ENCODE results near the gene GTF3C4. TPM values are rescaled to one million over a fixed set of nuclear protein-coding genes. Genes with fewer than 3 reads are reported as not detected.

The GTF3C4 gene
- total and polyA plus RNA-seq, 2 experiments from 2014 or later = 8.3 to 12.9 TPM

GRCh38 chr9:132679946-132680625, 9.8 kb downstream of the GTF3C4 start:
- Histone ChIP-seq H3K36me3 (peaks cover 28% of the 10 kb centered on the region), H3K4me3 (no peak overlapping the region), H3K4me1 (ENCODE audit: low read depth) (peaks cover 5% of the 10 kb centered on the region), H3K27me3 (no peaks in the 10 kb centered on the region), H3K9me3 (ENCODE audit: low read depth) (no peaks in the 10 kb centered on the region), H3K27ac (no peak overlapping the region)
- TF ChIP-seq, protein P1, sequence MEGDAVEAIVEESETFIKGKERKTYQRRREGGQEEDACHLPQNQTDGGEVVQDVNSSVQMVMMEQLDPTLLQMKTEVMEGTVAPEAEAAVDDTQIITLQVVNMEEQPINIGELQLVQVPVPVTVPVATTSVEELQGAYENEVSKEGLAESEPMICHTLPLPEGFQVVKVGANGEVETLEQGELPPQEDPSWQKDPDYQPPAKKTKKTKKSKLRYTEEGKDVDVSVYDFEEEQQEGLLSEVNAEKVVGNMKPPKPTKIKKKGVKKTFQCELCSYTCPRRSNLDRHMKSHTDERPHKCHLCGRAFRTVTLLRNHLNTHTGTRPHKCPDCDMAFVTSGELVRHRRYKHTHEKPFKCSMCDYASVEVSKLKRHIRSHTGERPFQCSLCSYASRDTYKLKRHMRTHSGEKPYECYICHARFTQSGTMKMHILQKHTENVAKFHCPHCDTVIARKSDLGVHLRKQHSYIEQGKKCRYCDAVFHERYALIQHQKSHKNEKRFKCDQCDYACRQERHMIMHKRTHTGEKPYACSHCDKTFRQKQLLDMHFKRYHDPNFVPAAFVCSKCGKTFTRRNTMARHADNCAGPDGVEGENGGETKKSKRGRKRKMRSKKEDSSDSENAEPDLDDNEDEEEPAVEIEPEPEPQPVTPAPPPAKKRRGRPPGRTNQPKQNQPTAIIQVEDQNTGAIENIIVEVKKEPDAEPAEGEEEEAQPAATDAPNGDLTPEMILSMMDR (IDR thresholded peaks at IDR 0.05; ENCODE audit: low read depth, low read length) = no peak
- DNase-seq (ENCODE audit: low read depth in 1 of 2, low spot score in 1 of 2) = no peak

DNA sequence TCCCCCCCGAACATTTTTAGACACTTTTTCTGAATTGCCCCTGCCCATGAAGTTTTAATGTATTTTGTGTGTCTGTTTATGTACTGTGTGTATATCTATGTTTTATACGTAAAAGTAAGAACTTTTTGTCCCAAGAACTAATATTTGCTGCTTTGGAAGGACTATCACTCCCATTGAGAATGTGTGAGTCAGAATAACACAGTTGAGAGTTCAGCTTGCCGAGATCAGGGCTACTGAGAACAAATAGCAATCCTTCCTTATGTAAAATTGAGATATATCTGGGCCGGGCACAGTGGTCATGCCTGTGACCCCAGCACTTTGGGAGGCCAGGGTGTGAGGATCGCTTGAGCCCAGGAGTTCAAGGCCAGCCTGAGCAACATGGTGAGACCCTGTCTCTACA, 11.3 kb downstream of the GTF3C4 start:
- Histone ChIP-seq H3K27ac (no peak overlapping the region), H3K9me3 (ENCODE audit: low read depth) (no peaks in the 10 kb centered on the region), H3K27me3 (no peaks in the 10 kb centered on the region), H3K36me3 (peaks cover 42% of the 10 kb centered on the region), H3K4me3 (no peak overlapping the region), H3K4me1 (ENCODE audit: low read depth) (peaks cover 5% of the 10 kb centered on the region)
- TF ChIP-seq, protein P1 (IDR thresholded peaks at IDR 0.05; ENCODE audit: low read depth, low read length) = no peak
- DNase-seq (ENCODE audit: low read depth in 1 of 2, low spot score in 1 of 2) = no peak

DNA sequence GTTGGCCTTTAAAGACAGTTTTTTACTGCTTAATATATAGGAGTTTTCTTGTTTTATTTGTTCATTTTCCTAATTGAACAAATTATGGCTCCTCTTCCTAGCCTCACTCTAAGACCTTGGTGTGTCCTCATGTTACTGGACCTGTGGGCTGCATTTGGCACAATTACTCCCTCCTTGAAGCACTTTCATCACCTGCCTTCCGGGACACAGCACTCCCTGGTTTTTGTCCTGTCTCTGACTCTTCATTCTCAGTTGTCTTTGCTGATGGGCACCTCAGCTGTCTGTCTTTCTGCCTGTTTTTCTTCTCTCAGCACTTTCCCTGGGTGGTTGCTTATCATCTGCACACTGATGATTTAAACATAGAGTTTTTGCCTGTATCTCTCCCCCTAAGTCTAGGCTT, 13.6 kb downstream of the GTF3C4 start:
- H3K27me3 ChIP-seq = no peaks in the 10 kb centered on the region
- TF ChIP-seq, protein P1 (IDR thresholded peaks at IDR 0.05; ENCODE audit: low read depth, low read length) = no peak
- peaks cover 5% of the 10 kb centered on the region for H3K4me1 ChIP-seq (ENCODE audit: low read depth)
- H3K9me3 ChIP-seq (ENCODE audit: low read depth) = no peaks in the 10 kb centered on the region
- no peak for DNase-seq (ENCODE audit: low read depth in 1 of 2, low spot score in 1 of 2)
- H3K4me3 ChIP-seq = no peak overlapping the region
- H3K27ac ChIP-seq = no peak overlapping the region
- H3K36me3 ChIP-seq = peaks cover 54% of the 10 kb centered on the region

GRCh38 chr9:132690696-132691095, 20.4 kb downstream of the GTF3C4 start:
- no peaks in the 10 kb centered on the region for H3K9me3 ChIP-seq (ENCODE audit: low read depth)
- H3K4me3 ChIP-seq = no peak overlapping the region
- H3K27me3 ChIP-seq = no peaks in the 10 kb centered on the region
- no peaks in the 10 kb centered on the region for H3K4me1 ChIP-seq (ENCODE audit: low read depth)
- DNase-seq (ENCODE audit: low read depth in 1 of 2, low spot score in 1 of 2) = no peak
- TF ChIP-seq, protein P1 (IDR thresholded peaks at IDR 0.05; ENCODE audit: low read depth, low read length) = no peak
- peaks cover 40% of the 10 kb centered on the region for H3K36me3 ChIP-seq
- no peak overlapping the region for H3K27ac ChIP-seq

DNA sequence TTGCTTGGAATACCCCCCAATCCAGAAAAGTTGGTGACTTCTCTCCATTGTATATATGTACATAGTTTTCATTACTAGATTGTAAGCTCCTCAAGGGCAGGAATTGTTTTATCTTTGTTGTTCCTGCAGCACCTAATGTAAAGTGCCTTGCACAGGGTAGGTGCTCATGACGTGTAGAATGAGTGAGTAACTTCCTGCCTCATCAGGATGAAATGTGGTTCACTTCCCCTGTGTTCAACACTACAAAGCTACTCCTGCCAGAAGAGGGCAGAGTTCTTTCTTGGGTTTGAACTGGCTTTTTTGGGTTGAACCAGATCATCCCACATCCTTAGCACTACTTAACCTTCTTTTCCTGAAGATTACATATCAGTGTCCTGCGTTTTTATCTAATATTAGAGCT, 23.9 kb downstream of the GTF3C4 start:
- no peak overlapping the region for H3K4me3 ChIP-seq
- no peaks in the 10 kb centered on the region for H3K27me3 ChIP-seq
- no peaks in the 10 kb centered on the region for H3K4me1 ChIP-seq (ENCODE audit: low read depth)
- no peak overlapping the region for H3K27ac ChIP-seq
- H3K36me3 ChIP-seq = peaks cover 12% of the 10 kb centered on the region
- DNase-seq (ENCODE audit: low read depth in 1 of 2, low spot score in 1 of 2) = peak in 1 of 2 donors; percentile 20
- no peaks in the 10 kb centered on the region for H3K9me3 ChIP-seq (ENCODE audit: low read depth)
- TF ChIP-seq, protein P1 (IDR thresholded peaks at IDR 0.05; ENCODE audit: low read depth, low read length) = peak; percentile 7
